GM19099 (cell line): ENCODE results near the gene PKP3.
A peak's percentile ranks its signal among the peaks of the same experiment; 100 is the strongest.

Experiments used
- POLR2A ChIP-seq: IDR thresholded peaks from 3 replicates; pipeline ENCODE4 v1.6.1; 2011; ENCODE audit warnings: low read depth; ENCODE audit not compliant: insufficient read length; ENCODE audit errors: extremely low read depth

PKP3 gene

DNA sequence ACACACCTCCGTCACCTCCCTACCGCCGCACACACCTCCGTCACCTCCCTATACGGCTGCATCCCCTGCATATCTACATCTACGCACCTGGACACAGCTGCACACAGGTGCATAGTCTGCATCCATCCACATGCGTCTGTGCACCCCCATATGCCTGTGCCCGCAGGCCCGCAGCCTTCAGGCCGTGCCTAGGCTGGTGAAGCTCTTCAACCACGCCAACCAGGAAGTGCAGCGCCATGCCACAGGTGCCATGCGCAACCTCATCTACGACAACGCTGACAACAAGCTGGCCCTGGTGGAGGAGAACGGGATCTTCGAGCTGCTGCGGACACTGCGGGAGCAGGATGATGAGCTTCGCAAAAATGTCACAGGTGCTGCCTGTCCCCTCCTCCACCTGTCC is 4.8 kb downstream of the PKP3 start:
- no peak for TF ChIP-seq POLR2A

DNA sequence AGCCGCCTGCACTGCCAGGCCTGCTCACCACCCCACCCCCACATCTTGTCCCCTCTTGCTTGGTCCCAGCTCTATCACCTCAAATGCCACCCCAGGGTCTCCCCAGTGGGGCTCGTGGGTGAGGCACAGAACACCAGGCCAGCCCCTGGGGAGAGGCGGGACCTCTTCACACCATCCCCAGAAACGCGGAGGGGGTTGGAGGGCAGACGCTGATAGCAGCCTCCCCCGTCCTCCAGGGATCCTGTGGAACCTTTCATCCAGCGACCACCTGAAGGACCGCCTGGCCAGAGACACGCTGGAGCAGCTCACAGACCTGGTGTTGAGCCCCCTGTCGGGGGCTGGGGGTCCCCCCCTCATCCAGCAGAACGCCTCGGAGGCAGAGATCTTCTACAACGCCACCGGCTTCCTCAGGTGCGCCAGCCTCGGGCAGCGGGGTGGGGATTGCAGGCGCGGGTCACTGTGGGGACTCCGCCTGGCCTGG is 5.8 kb downstream of the PKP3 start:
- TF ChIP-seq POLR2A: no peak

DNA sequence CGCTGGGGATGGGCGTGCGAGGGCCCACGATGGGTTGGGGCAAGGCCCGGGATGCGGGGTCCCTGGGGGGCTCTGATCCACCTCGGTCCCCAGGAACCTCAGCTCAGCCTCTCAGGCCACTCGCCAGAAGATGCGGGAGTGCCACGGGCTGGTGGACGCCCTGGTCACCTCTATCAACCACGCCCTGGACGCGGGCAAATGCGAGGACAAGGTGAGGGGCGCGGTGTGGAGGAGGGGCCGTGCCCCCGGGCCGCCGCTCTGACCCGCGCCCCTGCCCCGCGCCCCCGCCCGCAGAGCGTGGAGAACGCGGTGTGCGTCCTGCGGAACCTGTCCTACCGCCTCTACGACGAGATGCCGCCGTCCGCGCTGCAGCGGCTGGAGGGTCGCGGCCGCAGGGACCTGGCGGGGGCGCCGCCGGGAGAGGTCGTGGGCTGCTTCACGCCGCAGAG is 6.3 kb downstream of the PKP3 start:
- no peak for TF ChIP-seq POLR2A

DNA sequence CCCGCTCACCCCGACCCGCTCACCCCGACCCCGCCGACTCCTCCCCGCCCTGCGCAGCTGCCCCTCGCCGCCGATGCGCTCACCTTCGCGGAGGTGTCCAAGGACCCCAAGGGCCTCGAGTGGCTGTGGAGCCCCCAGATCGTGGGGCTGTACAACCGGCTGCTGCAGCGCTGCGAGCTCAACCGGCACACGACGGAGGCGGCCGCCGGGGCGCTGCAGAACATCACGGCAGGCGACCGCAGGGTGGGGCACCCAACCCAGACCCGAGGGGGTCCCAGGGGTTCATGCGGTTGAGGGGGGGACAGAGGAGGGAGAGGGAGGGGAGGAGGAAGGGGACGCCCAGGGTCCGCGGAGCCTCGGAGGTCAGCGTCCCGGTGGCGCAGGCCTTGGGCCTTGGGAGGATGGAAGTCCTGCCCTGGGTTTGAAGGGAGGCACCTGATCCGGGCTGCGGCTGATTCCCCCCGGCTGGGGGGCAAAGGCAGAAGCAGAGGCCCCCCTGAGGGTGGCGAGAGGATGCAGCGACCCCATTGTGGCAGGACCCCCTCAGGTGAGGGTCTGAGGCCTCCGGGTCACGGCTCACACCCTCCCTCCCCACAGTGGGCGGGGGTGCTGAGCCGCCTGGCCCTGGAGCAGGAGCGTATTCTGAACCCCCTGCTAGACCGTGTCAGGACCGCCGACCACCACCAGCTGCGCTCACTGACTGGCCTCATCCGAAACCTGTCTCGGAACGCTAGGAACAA is 9.2 kb downstream of the PKP3 start:
- TF ChIP-seq POLR2A: no peak

DNA sequence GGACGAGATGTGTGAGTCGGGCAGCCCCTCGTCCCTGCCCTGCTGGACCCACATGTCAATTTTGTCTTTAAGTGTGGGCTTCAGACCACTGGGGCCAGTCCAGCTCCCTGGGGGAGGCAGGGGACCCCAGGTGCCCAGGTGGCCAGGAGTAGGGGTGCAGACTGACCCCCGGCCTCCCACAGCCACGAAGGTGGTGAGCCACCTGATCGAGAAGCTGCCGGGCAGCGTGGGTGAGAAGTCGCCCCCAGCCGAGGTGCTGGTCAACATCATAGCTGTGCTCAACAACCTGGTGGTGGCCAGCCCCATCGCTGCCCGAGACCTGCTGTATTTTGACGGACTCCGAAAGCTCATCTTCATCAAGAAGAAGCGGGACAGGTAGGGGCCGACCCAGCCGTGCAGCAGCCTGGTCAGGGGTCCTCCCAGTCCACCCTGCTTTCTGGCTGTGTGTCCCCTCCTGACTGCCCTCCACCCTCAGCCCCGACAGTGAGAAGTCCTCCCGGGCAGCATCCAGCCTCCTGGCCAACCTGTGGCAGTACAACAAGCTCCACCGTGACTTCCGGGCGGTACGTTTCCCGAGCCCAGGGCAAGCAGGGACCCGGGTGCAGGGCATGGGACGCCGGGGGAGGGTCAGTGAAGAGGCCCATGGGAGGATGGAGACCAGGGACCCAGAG is 9.9 kb downstream of the PKP3 start:
- TF ChIP-seq POLR2A: no peak

DNA sequence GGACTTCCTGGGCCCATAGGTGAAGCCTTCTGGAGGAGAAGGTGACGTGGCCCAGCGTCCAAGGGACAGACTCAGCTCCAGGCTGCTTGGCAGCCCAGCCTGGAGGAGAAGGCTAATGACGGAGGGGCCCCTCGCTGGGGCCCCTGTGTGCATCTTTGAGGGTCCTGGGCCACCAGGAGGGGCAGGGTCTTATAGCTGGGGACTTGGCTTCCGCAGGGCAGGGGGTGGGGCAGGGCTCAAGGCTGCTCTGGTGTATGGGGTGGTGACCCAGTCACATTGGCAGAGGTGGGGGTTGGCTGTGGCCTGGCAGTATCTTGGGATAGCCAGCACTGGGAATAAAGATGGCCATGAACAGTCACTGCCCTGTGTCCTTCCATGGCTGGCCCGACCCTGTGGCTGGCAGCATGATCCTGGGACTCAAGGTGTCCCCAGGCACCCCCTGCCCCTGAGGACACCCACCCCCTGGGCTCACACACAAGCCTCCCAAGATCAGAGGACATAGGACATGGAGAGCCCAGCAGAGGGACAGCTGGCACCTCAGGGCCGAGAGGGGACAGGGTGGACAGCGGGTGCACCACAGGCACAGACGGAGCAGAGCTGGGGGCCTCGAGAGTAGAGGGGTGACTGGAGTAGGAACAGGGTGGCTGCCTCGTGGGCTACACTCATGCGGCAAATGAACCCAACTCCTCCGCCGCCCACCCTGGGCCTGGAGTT is 10.7 kb downstream of the PKP3 start:
- no peak for TF ChIP-seq POLR2A

DNA sequence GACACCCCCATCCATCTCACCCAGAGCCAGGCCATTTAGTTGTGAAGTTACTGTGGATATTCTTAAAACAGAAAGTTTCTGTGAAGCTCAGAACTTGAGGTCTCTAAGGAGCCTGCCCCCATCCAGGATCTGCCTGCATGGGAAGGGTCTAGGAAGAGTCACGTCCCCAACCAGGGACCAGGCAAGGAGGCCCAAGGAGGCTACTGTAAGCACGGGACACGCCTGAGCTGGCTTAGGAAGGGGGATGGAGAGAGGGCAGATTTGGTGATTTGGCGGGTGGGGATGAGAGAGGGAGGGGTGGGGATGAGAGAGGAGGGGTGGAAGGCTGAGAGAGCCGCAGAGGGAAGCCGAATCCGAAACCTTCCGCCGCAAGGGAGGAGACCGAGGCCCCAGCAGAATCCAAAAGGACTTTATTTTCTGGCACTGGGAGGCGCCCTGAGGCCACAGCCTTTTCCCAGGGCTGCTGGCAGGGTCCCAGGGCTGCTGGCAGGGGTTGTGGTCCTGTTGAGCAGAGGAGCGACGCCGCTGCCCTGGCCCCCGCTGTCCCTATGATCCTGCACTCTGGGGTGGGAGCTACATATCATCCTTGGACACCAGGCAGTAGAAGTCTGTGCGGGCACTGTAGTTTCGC is 11.4 kb downstream of the PKP3 start:
- TF ChIP-seq POLR2A: no peak

DNA sequence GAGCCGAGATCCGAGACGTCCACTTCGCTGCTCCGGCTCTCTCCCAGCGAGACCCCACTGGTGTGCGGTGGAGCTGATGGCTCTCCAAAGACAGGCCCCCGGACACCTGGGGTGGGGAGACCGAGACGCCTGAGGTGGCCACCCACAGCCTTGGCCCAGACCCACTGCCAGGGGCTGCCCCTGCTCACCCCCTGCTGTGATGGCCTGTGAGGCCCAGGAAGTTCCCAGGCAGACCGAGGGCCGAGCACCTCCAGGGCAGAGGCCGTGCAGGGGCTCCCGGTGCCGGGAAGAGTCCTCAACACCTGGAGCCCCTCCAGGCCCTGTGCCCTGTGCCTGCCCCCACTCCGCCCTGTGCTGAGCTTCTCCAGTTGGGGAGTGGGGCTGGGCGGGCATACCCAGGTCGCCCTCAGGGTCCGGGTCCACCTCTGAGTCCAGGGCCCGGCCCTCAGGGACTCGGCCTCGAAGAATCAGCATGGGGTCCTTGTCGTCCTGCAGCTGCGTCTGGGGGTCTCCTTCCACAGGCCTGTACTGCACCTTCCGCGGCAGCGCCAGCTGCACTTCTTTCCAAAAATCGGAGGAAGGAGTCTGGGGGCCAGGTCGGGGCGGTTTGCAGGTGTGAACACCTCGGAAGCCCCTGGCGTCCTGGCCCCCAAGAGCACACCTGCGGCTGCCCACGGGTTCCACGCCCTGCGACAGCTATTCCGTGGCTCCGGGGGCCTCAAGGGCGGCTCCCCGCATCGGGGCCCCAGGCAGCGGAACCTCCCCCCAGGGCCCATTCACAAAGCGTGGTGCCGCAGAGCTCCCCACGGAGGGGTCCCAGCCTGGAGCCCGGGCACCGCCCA is 12.2 kb downstream of the PKP3 start:
- no peak for TF ChIP-seq POLR2A

DNA sequence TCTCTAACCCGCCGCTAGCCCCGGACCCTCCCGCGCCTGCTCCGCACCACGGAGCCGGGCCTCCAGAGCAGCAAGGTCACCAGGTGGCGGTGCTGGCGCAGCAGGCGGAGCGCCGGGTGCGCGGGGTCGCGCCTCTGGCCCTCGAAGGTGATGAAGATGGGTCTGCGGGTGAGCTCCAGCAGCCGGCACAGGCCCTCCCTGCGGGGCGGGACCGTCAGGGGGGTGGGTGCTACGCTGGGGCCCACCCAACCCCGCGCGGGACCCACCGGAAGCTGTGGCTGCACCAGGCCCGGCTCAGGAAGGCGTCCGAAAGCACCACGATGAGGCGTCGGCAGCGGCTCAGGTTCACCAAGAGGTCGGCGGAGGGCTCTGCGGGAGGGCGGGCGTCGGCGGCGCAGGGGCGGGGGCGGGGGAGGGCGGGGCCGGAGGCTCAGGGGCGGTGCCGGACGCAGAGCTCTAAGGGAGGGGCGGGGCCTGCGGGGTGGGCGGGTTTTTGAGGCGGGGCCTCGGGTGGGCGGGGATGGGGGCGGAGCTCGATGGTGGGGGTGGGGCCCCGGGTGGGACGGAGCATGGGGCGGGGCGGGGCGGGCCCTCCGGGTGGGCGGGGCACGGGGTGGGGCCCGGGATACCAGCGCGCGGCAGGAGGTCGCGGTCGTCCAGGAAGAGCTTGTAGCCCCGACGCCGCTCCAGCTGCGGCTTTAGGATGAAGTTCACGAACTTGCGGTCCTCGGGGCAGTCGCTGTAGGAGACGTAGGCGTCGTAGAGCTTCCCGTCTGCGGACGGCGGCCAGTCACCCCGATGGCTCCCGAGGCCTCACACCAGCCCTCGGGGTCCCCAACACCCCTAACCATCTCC is 13.0 kb downstream of the PKP3 start:
- peak; percentile 42 for TF ChIP-seq POLR2A

DNA sequence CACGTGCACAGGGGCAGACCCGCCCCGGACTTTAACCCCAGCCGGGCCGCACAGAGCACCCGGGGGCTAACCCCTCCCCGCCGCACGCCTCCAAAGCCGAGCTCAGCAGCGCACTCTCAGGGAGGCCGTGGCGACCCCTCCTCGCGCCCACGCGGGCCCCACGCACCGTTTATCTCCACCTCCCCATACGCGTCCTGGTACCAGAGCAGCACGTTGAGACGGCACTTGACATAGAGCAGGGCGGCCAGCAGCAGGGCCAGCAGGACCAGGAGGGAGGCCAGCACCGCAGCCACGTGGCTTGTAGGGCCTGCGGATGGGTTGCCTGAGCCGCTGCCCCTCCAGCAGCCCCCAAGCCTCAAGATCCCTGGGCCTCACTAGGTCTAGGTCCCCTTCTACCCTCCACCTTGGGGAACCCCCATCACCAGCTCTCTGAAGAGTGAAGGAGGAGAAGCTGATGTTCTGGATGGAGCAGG is 13.7 kb downstream of the PKP3 start:
- no peak for TF ChIP-seq POLR2A

DNA sequence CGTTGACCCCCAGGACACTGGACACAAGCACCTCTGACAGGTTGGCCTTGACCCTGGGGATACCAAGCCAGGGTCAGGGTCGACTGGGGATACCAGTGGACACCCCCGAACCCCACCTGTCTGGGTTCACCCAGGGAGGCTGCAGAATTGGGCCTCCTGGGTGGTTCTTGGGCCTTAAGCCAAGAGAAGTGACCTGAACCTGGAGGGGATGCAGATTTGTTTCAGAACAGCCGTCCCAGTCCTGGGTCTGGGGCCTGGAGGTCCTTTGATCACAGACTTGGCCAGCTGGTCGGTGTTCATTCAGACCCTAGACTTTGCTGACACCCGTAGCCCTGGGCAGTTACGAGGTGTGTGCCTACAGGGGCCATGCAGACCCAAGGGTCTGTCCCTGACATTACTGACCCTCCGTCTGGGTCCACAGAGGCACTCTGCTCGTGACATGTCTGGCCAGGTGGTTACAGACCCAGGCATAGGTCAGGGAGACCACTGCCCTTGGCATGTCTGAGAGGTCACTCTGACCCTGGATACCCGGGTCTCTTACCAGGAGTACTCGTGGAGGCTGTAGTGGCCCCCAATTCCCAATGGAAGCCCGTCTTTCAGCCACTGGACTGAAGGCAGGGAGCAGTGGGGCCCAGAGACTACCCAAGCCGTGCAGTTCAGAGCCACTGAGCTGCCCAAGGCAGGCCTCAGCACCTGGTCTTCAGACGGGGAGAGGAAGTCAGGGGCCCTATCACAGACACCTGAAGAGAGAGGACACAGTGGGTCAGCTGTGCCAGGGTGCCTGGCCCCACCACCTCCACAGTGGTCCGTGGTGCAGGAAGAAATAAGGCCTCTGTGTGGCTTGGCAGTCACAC is 14.4 kb downstream of the PKP3 start:
- TF ChIP-seq POLR2A: no peak

DNA sequence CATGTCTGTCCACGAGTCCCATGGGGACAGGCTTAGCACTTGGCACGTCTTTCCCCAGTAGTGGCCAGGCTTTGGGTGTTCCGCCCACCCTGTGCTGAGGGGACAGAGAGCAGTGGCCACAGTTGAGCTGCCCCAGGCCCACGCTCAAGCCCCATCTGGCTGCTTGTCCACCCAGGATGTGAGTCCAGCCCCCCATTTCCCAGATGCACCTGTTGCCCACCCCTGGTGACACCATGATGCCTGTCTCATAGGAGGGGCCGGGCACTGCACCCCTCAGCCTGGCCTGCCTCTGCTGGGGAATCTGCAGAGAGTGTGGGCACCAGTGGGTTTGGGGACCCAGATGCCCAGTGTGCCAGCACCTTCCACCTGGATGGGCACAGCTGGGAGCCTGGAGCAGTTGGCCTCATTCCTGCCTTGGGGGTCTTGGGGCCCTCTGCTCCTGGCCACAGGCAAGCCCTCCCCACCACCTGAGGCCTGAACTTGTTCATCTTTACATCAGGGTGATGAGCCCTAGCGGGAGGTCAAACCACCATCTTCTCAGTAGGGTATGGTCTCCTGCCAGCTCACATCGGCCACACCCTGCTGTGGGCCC is 15.1 kb downstream of the PKP3 start:
- no peak for TF ChIP-seq POLR2A
